OCI-LY3 (cell line): Measurements from ENCODE around the gene XRCC2.
"Not testable (repeated sequence)": the region's sequence is repeated elsewhere in the genome, so short reads cannot be mapped to it uniquely, and the experiment has no call there.

ENCODE experiments used
- H2AFZ ChIP-seq: fragments of 200-600, 300-600 bp; shearing (Covaris generic); 2 replicates; pipeline ENCODE4 v1.6.0; 2014; ENCODE audit warnings: antibody characterized with exemption, low read depth, low read length
- H3K27ac ChIP-seq: fragments of 200-600, 300-600 bp; sonication (generic); 2 replicates; pipeline ENCODE4 v1.5.1; 2014; ENCODE audit warnings: mild to moderate bottlenecking, low read length, moderate library complexity, mixed read lengths
- H3K27me3 ChIP-seq: fragments of 200-600, 300-600 bp; sonication (generic); 2 replicates; pipeline ENCODE4 v1.6.1; 2014; ENCODE audit warnings: low read depth, low read length, mixed read lengths
- H3K36me3 ChIP-seq: fragments of 200-600, 300-600 bp; sonication (generic); replicated peaks from 2 replicates; pipeline ENCODE3; 2014; ENCODE audit warnings: low read depth, low read length, mixed read lengths
- H3K4me1 ChIP-seq: fragments of 300-600, 200-600 bp; sonication (generic); 2 replicates; pipeline ENCODE4 v1.6.1; 2014; ENCODE audit warnings: low read length, mixed read lengths
- H3K4me2 ChIP-seq: fragments of 200-600, 300-600 bp; sonication (generic); 2 replicates; pipeline ENCODE4 v1.6.1; 2014; ENCODE audit warnings: low read length, mixed read lengths
- H3K4me3 ChIP-seq: fragments of 300-600, 200-600 bp; sonication (generic); 2 replicates; pipeline ENCODE4 v1.5.1; 2014; ENCODE audit warnings: antibody characterized with exemption, mild to moderate bottlenecking, low read length, moderate library complexity
- H3K79me2 ChIP-seq: fragments of 300-600, 200-600 bp; shearing (Covaris generic); 2 replicates; pipeline ENCODE4 v1.6.1; 2014; ENCODE audit warnings: mild to moderate bottlenecking, low read length, mixed read lengths
- H3K9ac ChIP-seq: fragments of 300-600, 200-600 bp; shearing (Covaris generic); 2 replicates; pipeline ENCODE4 v1.6.0; 2014; ENCODE audit warnings: mild to moderate bottlenecking, low read length, moderate library complexity
- H3K9me3 ChIP-seq: fragments of 200-600, 300-600 bp; shearing (Covaris generic); 2 replicates; pipeline ENCODE4 v1.6.1; 2014; ENCODE audit warnings: low read length, mixed read lengths; ENCODE audit not compliant: insufficient read depth
- H4K20me1 ChIP-seq: fragments of 200-600, 300-600 bp; sonication (generic); 2 replicates; pipeline ENCODE4 v1.6.1; 2016; ENCODE audit warnings: low read length, mixed read lengths; ENCODE audit not compliant: insufficient read depth
- CTCF ChIP-seq: fragments of 200-600, 300-600 bp; sonication (generic); IDR thresholded peaks from 2 replicates; pipeline ENCODE4 v1.5.1; 2014; ENCODE audit warnings: antibody characterized with exemption, low read length, low read depth
- EZH2phosphoT487 ChIP-seq: fragments of 200-600 bp; shearing (Covaris generic); IDR thresholded peaks from 2 replicates; pipeline ENCODE4 v1.6.1; 2018; ENCODE audit warnings: antibody characterized with exemption, mixed run types, low read depth

XRCC2 gene

GRCh38 chr7:152647009-152647408, 28.9 kb downstream of the XRCC2 start:
- Histone ChIP-seq H3K9me3 (no peaks in the 10 kb centered on the region), H3K36me3 (peaks cover 47% of the 10 kb centered on the region), H3K27me3 (no peaks in the 10 kb centered on the region), H4K20me1 (no peaks in the 10 kb centered on the region; the same call in none of the 2 replicates), H3K4me2 (no peak overlapping the region), H3K4me1 (no peaks in the 10 kb centered on the region), H3K9ac (no peak overlapping the region), H3K4me3 (no peak overlapping the region), H2AFZ (no peak overlapping the region), H3K79me2 (peaks cover 13% of the 10 kb centered on the region), H3K27ac (no peak overlapping the region)
- TF ChIP-seq EZH2phosphoT487: no peak
- TF ChIP-seq CTCF: no peak

- not testable (repeated sequence) for H3K9me3 ChIP-seq, H3K4me2 ChIP-seq, H3K27me3 ChIP-seq, H3K27ac ChIP-seq, H2AFZ ChIP-seq, H3K4me3 ChIP-seq, H4K20me1 ChIP-seq, H3K4me1 ChIP-seq, H3K9ac ChIP-seq
- Histone ChIP-seq H3K79me2 (peaks cover 13% of the 10 kb centered on the region), H3K36me3 (peaks cover 47% of the 10 kb centered on the region)
Measured at GRCh38 chr7:152646579-152646978, 29.4 kb downstream of the XRCC2 start.

GRCh38 chr7:152643979-152644559, 31.9 kb downstream of the XRCC2 start:
- TF ChIP-seq EZH2phosphoT487 (no peak), CTCF (no peak)

GRCh38 chr7:152641384-152641783, 34.6 kb downstream of the XRCC2 start:
- no peaks in the 10 kb centered on the region for H3K27me3 ChIP-seq
- H3K4me3 ChIP-seq: no peak overlapping the region
- H3K4me1 ChIP-seq: no peaks in the 10 kb centered on the region
- H2AFZ ChIP-seq: no peak overlapping the region
- no peak overlapping the region for H3K9ac ChIP-seq
- H3K36me3 ChIP-seq: peaks cover 10% of the 10 kb centered on the region
- H3K4me2 ChIP-seq: no peak overlapping the region
- TF ChIP-seq CTCF (no peak), EZH2phosphoT487 (no peak)
- H4K20me1 ChIP-seq: no peaks in the 10 kb centered on the region; the same call in 1 of the 2 replicates
- H3K9me3 ChIP-seq: no peaks in the 10 kb centered on the region
- H3K79me2 ChIP-seq: no peaks in the 10 kb centered on the region
- H3K27ac ChIP-seq: no peak overlapping the region

More at GRCh38 chr7:152643979-152644559, 31.9 kb downstream of the XRCC2 start:
- no peaks in the 10 kb centered on the region for H3K27me3 ChIP-seq
- no peak overlapping the region for H3K4me2 ChIP-seq
- H4K20me1 ChIP-seq: no peaks in the 10 kb centered on the region; the same call in 1 of the 2 replicates
- no peak overlapping the region for H3K9ac ChIP-seq
- H3K4me1 ChIP-seq: no peaks in the 10 kb centered on the region
- H3K36me3 ChIP-seq: peaks cover 34% of the 10 kb centered on the region
- 0 out of 2 replicates have a peak, but pooled peaks cover under 1% of the 10 kb centered on the region for H3K79me2 ChIP-seq
- H2AFZ ChIP-seq: no peak overlapping the region
- no peak overlapping the region for H3K27ac ChIP-seq
- H3K9me3 ChIP-seq: no peaks in the 10 kb centered on the region
- no peak overlapping the region for H3K4me3 ChIP-seq
